ENCODE measurements around the gene GRHL1.

DNA sequence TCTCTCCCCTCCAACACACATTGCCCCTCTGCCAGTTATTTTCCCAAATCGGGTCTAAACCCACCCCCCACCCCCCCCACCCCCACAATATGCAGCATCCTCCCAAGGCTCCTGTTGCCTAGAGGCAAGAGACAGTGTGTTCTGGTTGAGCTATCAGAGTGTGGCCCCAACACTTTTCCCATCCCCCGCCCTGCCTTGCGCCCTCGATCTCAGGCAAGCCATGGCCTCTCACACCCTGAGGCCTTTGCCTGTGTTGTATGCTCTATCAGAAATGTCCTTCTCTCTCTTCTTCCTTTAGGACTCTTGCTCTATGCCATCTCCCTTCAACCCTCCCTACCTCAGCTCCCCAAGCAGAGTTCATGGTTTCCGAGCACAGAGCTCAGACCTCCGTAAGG lies 9.5 kb upstream of the GRHL1 start:
- TF ChIP-seq POLR2A (IDR thresholded peaks at IDR 0.05) (no peak), CTCF (IDR thresholded peaks at IDR 0.05 in 8 of 11, conservative IDR thresholded peaks at IDR 0.05 in 3 of 11) (no peak), POLR2AphosphoS5 (IDR thresholded peaks at IDR 0.05) (no peak)
